CD4-positive, alpha-beta T cell (primary cell): ENCODE results near the gene GRAP. TPM values are rescaled to one million over a fixed set of nuclear protein-coding genes. Genes with fewer than 3 reads are reported as not detected.

Source experiments
- ATAC-seq: fragments of 200-7000 bp; cut with Tn5 transposase; one replicate; pipeline ENCODE4 v1.10.0; 2022; ENCODE audit warnings: mild to moderate bottlenecking; ENCODE audit not compliant: poor library complexity
- CTCF ChIA-PET: fragments of 350-600 bp; sonication (Branson Sonifier 250); formaldehyde crosslinking; loops from one replicate; lab custom pipeline; 2021; ENCODE audit warnings: antibody characterized with exemption, inconsistent platforms; lab: Charles Lee
- POLR2A ChIA-PET: fragments of 350-600 bp; sonication (Branson Sonifier 250); formaldehyde crosslinking; loops from one replicate; lab custom pipeline; 2021; ENCODE audit warnings: antibody characterized with exemption, inconsistent platforms; lab: Charles Lee
- DNase-seq, 14 experiments: peaks; one replicate each; pipeline ENCODE4 v3.0.0-alpha.2; 2013 to 2020; ENCODE audit warnings: mixed read lengths in 2 of 14
- H3K27ac ChIP-seq, 2 donors: one replicate each; pipeline versions ENCODE4 v1.5.1 to v1.7.0; 2013; ENCODE audit warnings: low read length in 2 of 2, low read depth in 1 of 2, mild to moderate bottlenecking in 1 of 2
- H3K27me3 ChIP-seq, 2 experiments: 1 replicate in 1 of 2; 2 replicates in 1 of 2; pipeline versions ENCODE4 v1.6.1 to v1.7.0; 2013; ENCODE audit warnings: low read length in 2 of 2, control low read depth in 1 of 2, mild to moderate bottlenecking in 1 of 2, moderate library complexity in 1 of 2; ENCODE audit not compliant: insufficient read depth in 2 of 2, control insufficient read depth in 1 of 2
- H3K36me3 ChIP-seq: one replicate; pipeline ENCODE4 v1.6.1; 2013; ENCODE audit warnings: low read length, control low read depth; ENCODE audit not compliant: insufficient read depth
- H3K4me1 ChIP-seq: one replicate; pipeline ENCODE4 v1.6.1; 2013; ENCODE audit warnings: low read length, control low read depth; ENCODE audit not compliant: insufficient read depth
- H3K4me3 ChIP-seq: one replicate; pipeline ENCODE4 v1.5.1; 2013; ENCODE audit warnings: mild to moderate bottlenecking, low read length, moderate library complexity
- H3K9me3 ChIP-seq, 2 experiments: 1 replicate in 1 of 2; 2 replicates in 1 of 2; pipeline versions ENCODE4 v1.6.1 to v1.7.0; 2013; ENCODE audit warnings: low read length in 2 of 2, mild to moderate bottlenecking in 2 of 2, control low read depth in 1 of 2, moderate library complexity in 1 of 2; ENCODE audit not compliant: control insufficient read depth in 1 of 2, insufficient read depth in 1 of 2
- H3K27ac Mint-ChIP-seq: one replicate; pipeline ENCODE4 v1.8.0; 2020; ENCODE audit warnings: mixed read lengths
- H3K27me3 Mint-ChIP-seq: one replicate; pipeline ENCODE4 v1.8.0; 2021; ENCODE audit warnings: mixed read lengths
- H3K36me3 Mint-ChIP-seq: one replicate; pipeline ENCODE4 v1.8.0; 2021; ENCODE audit warnings: low read depth, mixed read lengths
- H3K4me1 Mint-ChIP-seq: one replicate; pipeline ENCODE4 v1.8.0; 2021; ENCODE audit warnings: low read depth, mixed read lengths
- H3K4me3 Mint-ChIP-seq: one replicate; pipeline ENCODE4 v1.8.0; 2020; ENCODE audit warnings: mild to moderate bottlenecking, mixed read lengths
- H3K9me3 Mint-ChIP-seq: one replicate; pipeline ENCODE4 v1.8.0; 2020; ENCODE audit warnings: mixed read lengths
- CTCF ChIP-seq: fragments of 200-600 bp; IDR thresholded peaks from one replicate; pipeline ENCODE4 v1.8.0; 2022; ENCODE audit warnings: antibody characterized with exemption, mild to moderate bottlenecking
- intact Hi-C, 2 experiments: fragments of 100-400 bp; cut with DNase I in 1 of 2; cut with micrococcal nuclease in 1 of 2; formaldehyde crosslinking; loops; one replicate each; pipeline versions ENCODE4 v1.15.1 to v1.9.0; 2023 to 2025; cut with DNase I, micrococcal nuclease
- total RNA-seq, 174 experiments: library from RNA in 2 of 174; stranded (reverse) in 2 of 174; gene quantifications; one replicate each; pipeline ENCODE4 v1.2.3 and lab custom pipeline; 2021 to 2026

GRAP gene
- total RNA-seq, 2 experiments from 2014 or later = 20.1 to 20.4 TPM

- H3K4me1 ChIP-seq = peaks cover 8% of the 10 kb centered on the region
- Mint-ChIP-seq H3K9me3 (no peaks in the 10 kb centered on the region), H3K27ac (no peak overlapping the region), H3K27me3 (no peaks in the 10 kb centered on the region), H3K4me3 (no peak overlapping the region), H3K36me3 (peaks cover 16% of the 10 kb centered on the region), H3K4me1 (no peaks in the 10 kb centered on the region)
- no peak overlapping the region for H3K27ac ChIP-seq
- H3K9me3 ChIP-seq = no peaks in the 10 kb centered on the region
- TF ChIP-seq CTCF = no peak
- H3K36me3 ChIP-seq = peaks cover 18% of the 10 kb centered on the region
- no peaks in the 10 kb centered on the region for H3K27me3 ChIP-seq
- H3K4me3 ChIP-seq = no peak overlapping the region
- POLR2A ChIA-PET = no interaction called here
- no peak for ATAC-seq
- intact Hi-C loops = no loop called here
- CTCF ChIA-PET = no interaction called here
- no peak for DNase-seq
Measured at GRCh38 chr17:18987230-18987610, 59.5 kb downstream of the GRAP start.

- intact Hi-C loops = no loop called here
- CTCF ChIA-PET = no interaction called here
- no peak overlapping the region for H3K27ac Mint-ChIP-seq
- ATAC-seq = no peak
- DNase-seq = no peak
- no peaks in the 10 kb centered on the region for H3K9me3 Mint-ChIP-seq
- Histone ChIP-seq H3K9me3 (no peaks in the 10 kb centered on the region), H3K27me3 (no peaks in the 10 kb centered on the region), H3K4me3 (no peak overlapping the region), H3K36me3 (peaks cover 18% of the 10 kb centered on the region), H3K4me1 (peaks cover 3% of the 10 kb centered on the region), H3K27ac (no peak overlapping the region)
- no peaks in the 10 kb centered on the region for H3K27me3 Mint-ChIP-seq
- no peaks in the 10 kb centered on the region for H3K4me1 Mint-ChIP-seq
- POLR2A ChIA-PET = no interaction called here
- peaks cover 16% of the 10 kb centered on the region for H3K36me3 Mint-ChIP-seq
- no peak for TF ChIP-seq CTCF
- H3K4me3 Mint-ChIP-seq = no peak overlapping the region
Measured at GRCh38 chr17:18986541-18987229, 60.1 kb downstream of the GRAP start.

- Histone ChIP-seq H3K9me3 (no peaks in the 10 kb centered on the region), H3K4me3 (no peak overlapping the region), H3K27me3 (no peaks in the 10 kb centered on the region), H3K4me1 (no peaks in the 10 kb centered on the region), H3K36me3 (peaks cover 18% of the 10 kb centered on the region), H3K27ac (no peak overlapping the region)
- TF ChIP-seq CTCF = no peak
- H3K4me1 Mint-ChIP-seq = no peaks in the 10 kb centered on the region
- CTCF ChIA-PET = interaction anchor here (1.3 kb wide), 1 partner anchor 24 kb away, joined by 3 read pairs; no protein-coding TSS in a partner anchor
- intact Hi-C loops = no loop called here
- POLR2A ChIA-PET = no interaction called here
- ATAC-seq (no peak), DNase-seq (no peak)
- no peak overlapping the region for H3K27ac Mint-ChIP-seq
- no peaks in the 10 kb centered on the region for H3K27me3 Mint-ChIP-seq
- H3K9me3 Mint-ChIP-seq = no peaks in the 10 kb centered on the region
- H3K4me3 Mint-ChIP-seq = no peak overlapping the region
- peaks cover 16% of the 10 kb centered on the region for H3K36me3 Mint-ChIP-seq
Measured at GRCh38 chr17:18985475-18985874, 61.3 kb downstream of the GRAP start.
